CD4-positive, alpha-beta T cell (primary cell): ENCODE measurements around the gene FREM2. TPM values are rescaled to one million over a fixed set of nuclear protein-coding genes. Genes with fewer than 3 reads are reported as not detected.

Source experiments
- ATAC-seq: fragments of 200-7000 bp; cut with Tn5 transposase; one replicate; pipeline ENCODE4 v1.10.0; 2022; ENCODE audit warnings: mild to moderate bottlenecking; ENCODE audit not compliant: poor library complexity
- CTCF ChIA-PET: fragments of 350-600 bp; sonication (Branson Sonifier 250); formaldehyde crosslinking; loops from one replicate; lab custom pipeline; 2021; ENCODE audit warnings: antibody characterized with exemption, inconsistent platforms; lab: Charles Lee
- POLR2A ChIA-PET: fragments of 350-600 bp; sonication (Branson Sonifier 250); formaldehyde crosslinking; loops from one replicate; lab custom pipeline; 2021; ENCODE audit warnings: antibody characterized with exemption, inconsistent platforms; lab: Charles Lee
- DNase-seq, 14 experiments: peaks; one replicate each; pipeline ENCODE4 v3.0.0-alpha.2; 2013 to 2020; ENCODE audit warnings: mixed read lengths in 2 of 14
- H3K27ac ChIP-seq, 2 donors: one replicate each; pipeline versions ENCODE4 v1.5.1 to v1.7.0; 2013; ENCODE audit warnings: low read length in 2 of 2, low read depth in 1 of 2, mild to moderate bottlenecking in 1 of 2
- H3K27me3 ChIP-seq, 2 experiments: 1 replicate in 1 of 2; 2 replicates in 1 of 2; pipeline versions ENCODE4 v1.6.1 to v1.7.0; 2013; ENCODE audit warnings: low read length in 2 of 2, control low read depth in 1 of 2, mild to moderate bottlenecking in 1 of 2, moderate library complexity in 1 of 2; ENCODE audit not compliant: insufficient read depth in 2 of 2, control insufficient read depth in 1 of 2
- H3K36me3 ChIP-seq: one replicate; pipeline ENCODE4 v1.6.1; 2013; ENCODE audit warnings: low read length, control low read depth; ENCODE audit not compliant: insufficient read depth
- H3K4me1 ChIP-seq: one replicate; pipeline ENCODE4 v1.6.1; 2013; ENCODE audit warnings: low read length, control low read depth; ENCODE audit not compliant: insufficient read depth
- H3K4me3 ChIP-seq: one replicate; pipeline ENCODE4 v1.5.1; 2013; ENCODE audit warnings: mild to moderate bottlenecking, low read length, moderate library complexity
- H3K9me3 ChIP-seq, 2 experiments: 1 replicate in 1 of 2; 2 replicates in 1 of 2; pipeline versions ENCODE4 v1.6.1 to v1.7.0; 2013; ENCODE audit warnings: low read length in 2 of 2, mild to moderate bottlenecking in 2 of 2, control low read depth in 1 of 2, moderate library complexity in 1 of 2; ENCODE audit not compliant: control insufficient read depth in 1 of 2, insufficient read depth in 1 of 2
- H3K27ac Mint-ChIP-seq: one replicate; pipeline ENCODE4 v1.8.0; 2020; ENCODE audit warnings: mixed read lengths
- H3K27me3 Mint-ChIP-seq: one replicate; pipeline ENCODE4 v1.8.0; 2021; ENCODE audit warnings: mixed read lengths
- H3K36me3 Mint-ChIP-seq: one replicate; pipeline ENCODE4 v1.8.0; 2021; ENCODE audit warnings: low read depth, mixed read lengths
- H3K4me1 Mint-ChIP-seq: one replicate; pipeline ENCODE4 v1.8.0; 2021; ENCODE audit warnings: low read depth, mixed read lengths
- H3K4me3 Mint-ChIP-seq: one replicate; pipeline ENCODE4 v1.8.0; 2020; ENCODE audit warnings: mild to moderate bottlenecking, mixed read lengths
- H3K9me3 Mint-ChIP-seq: one replicate; pipeline ENCODE4 v1.8.0; 2020; ENCODE audit warnings: mixed read lengths
- intact Hi-C, 2 experiments: fragments of 100-400 bp; cut with DNase I in 1 of 2; cut with micrococcal nuclease in 1 of 2; formaldehyde crosslinking; loops; one replicate each; pipeline versions ENCODE4 v1.15.1 to v1.9.0; 2023 to 2025; cut with DNase I, micrococcal nuclease
- total RNA-seq, 174 experiments: library from RNA in 2 of 174; stranded (reverse) in 2 of 174; gene quantifications; one replicate each; pipeline ENCODE4 v1.2.3 and lab custom pipeline; 2021 to 2026
- TF ChIP-seq, protein P1 (sequence below): fragments of 200-600 bp; IDR thresholded peaks from one replicate; pipeline ENCODE4 v1.8.0; 2022; ENCODE audit warnings: antibody characterized with exemption, mild to moderate bottlenecking

FREM2 gene
- total RNA-seq, 2 experiments from 2014 or later, result not detected

DNA sequence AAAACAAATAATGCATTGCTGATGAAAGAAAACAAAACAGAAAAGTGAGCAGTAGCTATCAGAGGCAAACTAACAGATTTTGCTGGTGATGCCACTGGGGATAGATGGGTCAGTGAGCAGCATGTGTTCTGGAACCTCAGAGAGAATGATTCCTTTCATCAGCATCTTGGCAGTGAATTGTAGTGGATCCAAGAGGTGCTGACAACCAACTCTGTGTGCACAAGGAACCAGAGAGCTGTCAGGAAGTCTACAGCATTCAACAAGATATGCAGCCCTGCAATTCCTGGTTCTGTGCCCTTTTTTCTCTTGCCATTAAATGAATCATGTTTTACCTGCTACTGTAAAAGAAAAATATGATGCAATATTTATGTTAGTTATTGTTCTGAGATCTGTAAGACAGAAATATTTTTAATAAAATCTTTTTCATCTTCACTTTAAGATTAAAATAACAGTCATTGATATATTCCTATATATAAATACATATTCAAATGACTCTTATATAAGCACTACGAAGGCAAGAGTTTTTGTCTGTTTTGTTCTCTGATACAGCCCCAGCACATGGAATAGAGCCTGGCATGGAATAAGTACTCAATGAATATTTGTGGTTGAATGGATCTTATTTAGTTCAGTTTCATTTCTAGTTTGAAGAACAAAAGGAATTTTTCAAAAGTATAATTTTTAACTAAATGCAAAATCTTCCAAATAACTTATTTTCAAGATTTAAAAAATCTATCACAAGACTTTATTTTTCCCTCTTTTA, 80.8 kb downstream of the FREM2 start:
- no peak overlapping the region for H3K27ac ChIP-seq
- ChIA-PET POLR2A (no interaction called here), CTCF (no interaction called here)
- Mint-ChIP-seq H3K9me3 (no peaks in the 10 kb centered on the region), H3K4me3 (no peak overlapping the region), H3K27ac (no peak overlapping the region), H3K27me3 (peaks cover 7% of the 10 kb centered on the region), H3K36me3 (no peaks in the 10 kb centered on the region), H3K4me1 (no peaks in the 10 kb centered on the region)
- ATAC-seq (no peak), DNase-seq (no peak)
- TF ChIP-seq, protein P1, sequence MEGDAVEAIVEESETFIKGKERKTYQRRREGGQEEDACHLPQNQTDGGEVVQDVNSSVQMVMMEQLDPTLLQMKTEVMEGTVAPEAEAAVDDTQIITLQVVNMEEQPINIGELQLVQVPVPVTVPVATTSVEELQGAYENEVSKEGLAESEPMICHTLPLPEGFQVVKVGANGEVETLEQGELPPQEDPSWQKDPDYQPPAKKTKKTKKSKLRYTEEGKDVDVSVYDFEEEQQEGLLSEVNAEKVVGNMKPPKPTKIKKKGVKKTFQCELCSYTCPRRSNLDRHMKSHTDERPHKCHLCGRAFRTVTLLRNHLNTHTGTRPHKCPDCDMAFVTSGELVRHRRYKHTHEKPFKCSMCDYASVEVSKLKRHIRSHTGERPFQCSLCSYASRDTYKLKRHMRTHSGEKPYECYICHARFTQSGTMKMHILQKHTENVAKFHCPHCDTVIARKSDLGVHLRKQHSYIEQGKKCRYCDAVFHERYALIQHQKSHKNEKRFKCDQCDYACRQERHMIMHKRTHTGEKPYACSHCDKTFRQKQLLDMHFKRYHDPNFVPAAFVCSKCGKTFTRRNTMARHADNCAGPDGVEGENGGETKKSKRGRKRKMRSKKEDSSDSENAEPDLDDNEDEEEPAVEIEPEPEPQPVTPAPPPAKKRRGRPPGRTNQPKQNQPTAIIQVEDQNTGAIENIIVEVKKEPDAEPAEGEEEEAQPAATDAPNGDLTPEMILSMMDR, result no peak
- no peak overlapping the region for H3K4me3 ChIP-seq
- no peaks in the 10 kb centered on the region for H3K27me3 ChIP-seq
- no peaks in the 10 kb centered on the region for H3K36me3 ChIP-seq
- H3K4me1 ChIP-seq, result no peaks in the 10 kb centered on the region
- intact Hi-C loops, result no loop called here
- H3K9me3 ChIP-seq, result no peaks in the 10 kb centered on the region

DNA sequence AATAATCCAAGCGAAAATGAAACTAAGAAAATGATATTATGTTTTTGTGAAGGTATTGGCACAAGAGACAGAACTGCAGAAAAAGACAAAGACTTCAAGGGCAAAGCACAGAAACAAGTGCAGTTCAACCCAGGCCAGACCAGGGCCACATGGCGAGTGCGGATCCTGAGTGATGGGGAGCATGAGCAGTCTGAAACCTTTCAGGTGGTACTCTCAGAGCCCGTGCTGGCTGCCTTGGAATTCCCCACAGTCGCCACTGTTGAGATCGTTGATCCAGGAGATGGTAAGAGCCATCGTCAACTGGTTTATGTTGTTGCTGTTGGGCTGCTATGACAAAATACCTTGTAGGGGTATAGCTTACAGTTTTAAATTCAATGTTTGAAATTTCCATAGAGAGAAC, 82.6 kb downstream of the FREM2 start:
- DNase-seq (no peak), ATAC-seq (no peak)
- TF ChIP-seq, protein P1, result no peak
- ChIA-PET POLR2A (no interaction called here), CTCF (no interaction called here)
- H3K36me3 Mint-ChIP-seq, result no peaks in the 10 kb centered on the region
- no peaks in the 10 kb centered on the region for H3K36me3 ChIP-seq
- no peaks in the 10 kb centered on the region for H3K9me3 Mint-ChIP-seq
- H3K27me3 ChIP-seq, result no peaks in the 10 kb centered on the region
- no peak overlapping the region for H3K4me3 Mint-ChIP-seq
- no peak overlapping the region for H3K27ac Mint-ChIP-seq
- intact Hi-C loops, result no loop called here
- H3K27ac ChIP-seq, result no peak overlapping the region
- H3K4me3 ChIP-seq, result no peak overlapping the region
- H3K27me3 Mint-ChIP-seq, result peaks cover 11% of the 10 kb centered on the region
- H3K4me1 Mint-ChIP-seq, result no peaks in the 10 kb centered on the region
- no peaks in the 10 kb centered on the region for H3K4me1 ChIP-seq
- no peaks in the 10 kb centered on the region for H3K9me3 ChIP-seq

GRCh38 chr13:38775085-38775484, 88.2 kb downstream of the FREM2 start:
- CTCF ChIA-PET, result no interaction called here

More at GRCh38 chr13:38775085-38775484, 88.2 kb downstream of the FREM2 start:
- no peaks in the 10 kb centered on the region for H3K4me1 Mint-ChIP-seq
- Histone ChIP-seq H3K4me3 (no peak overlapping the region), H3K36me3 (no peaks in the 10 kb centered on the region), H3K4me1 (no peaks in the 10 kb centered on the region), H3K27ac (no peak overlapping the region), H3K27me3 (no peaks in the 10 kb centered on the region), H3K9me3 (no peaks in the 10 kb centered on the region)
- no peak overlapping the region for H3K4me3 Mint-ChIP-seq
- no peak for ATAC-seq
- POLR2A ChIA-PET, result no interaction called here
- DNase-seq, result no peak
- no peak overlapping the region for H3K27ac Mint-ChIP-seq
- TF ChIP-seq, protein P1, result no peak
- intact Hi-C loops, result no loop called here
- H3K36me3 Mint-ChIP-seq, result no peaks in the 10 kb centered on the region
- H3K9me3 Mint-ChIP-seq, result peaks cover 4% of the 10 kb centered on the region
- peaks cover 11% of the 10 kb centered on the region for H3K27me3 Mint-ChIP-seq
